Measurements from ENCODE around the gene SLC16A10. TPM values are rescaled to one million over a fixed set of nuclear protein-coding genes. Genes with fewer than 3 reads are reported as not detected.
"Not testable (repeated sequence)": the region's sequence is repeated elsewhere in the genome, so short reads cannot be mapped to it uniquely, and the experiment has no call there.

SLC16A10 gene
- total and polyA plus RNA-seq, 5 donors from 2014 or later: 24.4 to 39.3 (median 32.0) TPM

DNA sequence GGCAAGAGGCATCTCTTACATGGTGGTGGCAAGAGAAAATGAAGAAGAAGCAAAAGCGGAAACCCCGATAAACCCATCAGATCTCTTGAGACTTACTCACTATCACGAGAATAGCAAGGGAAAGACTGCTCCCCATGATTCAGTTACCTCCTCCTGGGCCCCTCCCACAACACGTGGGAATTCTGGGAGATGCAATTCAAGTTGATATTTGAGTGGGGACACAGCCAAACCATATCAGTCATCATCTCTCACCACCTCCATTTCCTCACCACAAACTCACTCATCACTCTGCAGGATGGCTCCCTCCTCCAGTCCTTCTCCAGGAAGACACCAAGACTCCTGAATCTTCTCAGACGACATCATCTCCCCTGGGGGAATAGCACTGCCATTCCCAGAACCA is 25.8 kb upstream of the SLC16A10 start:
- peaks cover 0 to 5% (median 2%) of the 10 kb centered on the region in 7 donors for H3K9me3 Mint-ChIP-seq

DNA sequence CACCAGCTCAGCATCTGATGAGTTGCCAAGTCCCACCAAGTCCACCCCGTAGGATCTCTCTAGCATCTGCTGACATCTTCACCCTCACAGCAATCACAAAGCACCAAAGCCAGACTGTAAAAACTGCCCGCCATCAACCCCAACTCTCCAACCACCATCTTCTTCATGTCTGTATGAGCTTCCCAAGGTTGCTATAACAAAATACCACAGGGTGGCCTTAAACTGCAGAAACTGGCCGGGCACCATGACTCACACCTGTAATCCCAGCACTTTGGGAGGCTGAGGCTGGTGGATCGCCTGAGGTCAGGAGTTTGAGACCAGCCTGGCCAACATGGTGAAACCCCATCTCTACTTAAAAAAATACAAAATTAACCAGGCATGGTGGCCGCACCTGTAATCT is 25.3 kb upstream of the SLC16A10 start:
- H3K36me3 ChIP-seq (ENCODE audit: control insufficient read depth, insufficient read depth, low read length); DNase-seq; H3K4me1 ChIP-seq (ENCODE audit: control insufficient read depth, insufficient read depth, low read length, poor library complexity, severe bottlenecking); ATAC-seq (ENCODE audit: low read depth in 2 of 2); H3K4me1 Mint-ChIP-seq; H3K9me3 ChIP-seq (ENCODE audit: control insufficient read depth in 2 of 2, low read length in 2 of 2); H3K27me3 Mint-ChIP-seq; H3K4me3 ChIP-seq (ENCODE audit: low read depth, low read length); H3K4me3 Mint-ChIP-seq; H3K27ac ChIP-seq (ENCODE audit: insufficient read depth, low read length, poor library complexity, severe bottlenecking); H3K9me3 Mint-ChIP-seq; H3K27me3 ChIP-seq (ENCODE audit: control insufficient read depth, insufficient read depth, low read length): not testable (repeated sequence)
- peaks cover 14% of the 10 kb centered on the region for H3K36me3 Mint-ChIP-seq
- peak overlapping the region in 1 of 3 donors; percentile 17 for H3K27ac Mint-ChIP-seq

More for the DNA sequence above, 25.8 kb upstream of the SLC16A10 start:
- DNase-seq (no peak), ATAC-seq (ENCODE audit: low read depth in 2 of 2) (no peak)
- H3K27me3 ChIP-seq (ENCODE audit: control insufficient read depth, insufficient read depth, low read length): no peaks in the 10 kb centered on the region
- Mint-ChIP-seq H3K4me3 (no peak overlapping the region), H3K4me1 (peaks cover 0 to 5% (median 2%) of the 10 kb centered on the region in 4 donors), H3K36me3 (peaks cover 14% of the 10 kb centered on the region), H3K27ac (peak overlapping the region in 1 of 3 donors; percentile 17), H3K27me3 (no peaks in the 10 kb centered on the region)
- H3K4me3 ChIP-seq (ENCODE audit: low read depth, low read length): no peak overlapping the region
- no peaks in the 10 kb centered on the region for H3K36me3 ChIP-seq (ENCODE audit: control insufficient read depth, insufficient read depth, low read length)
- H3K27ac ChIP-seq (ENCODE audit: insufficient read depth, low read length, poor library complexity, severe bottlenecking): no peak overlapping the region
- H3K9me3 ChIP-seq (ENCODE audit: control insufficient read depth in 2 of 2, low read length in 2 of 2): no peaks in the 10 kb centered on the region
- no peaks in the 10 kb centered on the region for H3K4me1 ChIP-seq (ENCODE audit: control insufficient read depth, insufficient read depth, low read length, poor library complexity, severe bottlenecking)

DNA sequence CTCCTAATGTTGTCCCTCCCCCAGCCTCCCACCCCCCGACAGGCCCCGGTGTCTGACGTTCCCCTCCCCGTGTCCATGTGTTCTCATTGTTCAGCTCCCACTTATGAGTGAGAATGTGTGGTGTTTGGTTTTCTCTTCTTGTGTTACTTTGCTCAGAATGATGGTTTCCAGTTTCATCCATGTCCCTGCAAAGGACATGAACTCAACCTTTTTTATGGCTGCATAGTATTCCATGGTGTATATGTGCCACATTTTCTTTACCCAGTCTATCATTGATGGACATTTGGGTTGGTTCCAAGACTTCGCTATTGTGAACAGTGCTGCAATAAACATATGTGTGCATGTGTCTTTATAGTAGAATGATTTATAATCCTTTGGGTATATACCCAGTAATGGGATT is 24.4 kb upstream of the SLC16A10 start:
- H3K27ac ChIP-seq (ENCODE audit: insufficient read depth, low read length, poor library complexity, severe bottlenecking); H3K4me1 ChIP-seq (ENCODE audit: control insufficient read depth, insufficient read depth, low read length, poor library complexity, severe bottlenecking); H3K9me3 ChIP-seq (ENCODE audit: control insufficient read depth in 2 of 2, low read length in 2 of 2); DNase-seq; H3K27me3 Mint-ChIP-seq; H3K4me1 Mint-ChIP-seq; ATAC-seq (ENCODE audit: low read depth in 2 of 2); H3K27ac Mint-ChIP-seq; H3K4me3 ChIP-seq (ENCODE audit: low read depth, low read length); H3K36me3 ChIP-seq (ENCODE audit: control insufficient read depth, insufficient read depth, low read length); H3K27me3 ChIP-seq (ENCODE audit: control insufficient read depth, insufficient read depth, low read length); H3K9me3 Mint-ChIP-seq: not testable (repeated sequence)
- H3K4me3 Mint-ChIP-seq: peak overlapping the region in 1 of 4 donors; percentile 52
- peaks cover 14% of the 10 kb centered on the region for H3K36me3 Mint-ChIP-seq

DNA sequence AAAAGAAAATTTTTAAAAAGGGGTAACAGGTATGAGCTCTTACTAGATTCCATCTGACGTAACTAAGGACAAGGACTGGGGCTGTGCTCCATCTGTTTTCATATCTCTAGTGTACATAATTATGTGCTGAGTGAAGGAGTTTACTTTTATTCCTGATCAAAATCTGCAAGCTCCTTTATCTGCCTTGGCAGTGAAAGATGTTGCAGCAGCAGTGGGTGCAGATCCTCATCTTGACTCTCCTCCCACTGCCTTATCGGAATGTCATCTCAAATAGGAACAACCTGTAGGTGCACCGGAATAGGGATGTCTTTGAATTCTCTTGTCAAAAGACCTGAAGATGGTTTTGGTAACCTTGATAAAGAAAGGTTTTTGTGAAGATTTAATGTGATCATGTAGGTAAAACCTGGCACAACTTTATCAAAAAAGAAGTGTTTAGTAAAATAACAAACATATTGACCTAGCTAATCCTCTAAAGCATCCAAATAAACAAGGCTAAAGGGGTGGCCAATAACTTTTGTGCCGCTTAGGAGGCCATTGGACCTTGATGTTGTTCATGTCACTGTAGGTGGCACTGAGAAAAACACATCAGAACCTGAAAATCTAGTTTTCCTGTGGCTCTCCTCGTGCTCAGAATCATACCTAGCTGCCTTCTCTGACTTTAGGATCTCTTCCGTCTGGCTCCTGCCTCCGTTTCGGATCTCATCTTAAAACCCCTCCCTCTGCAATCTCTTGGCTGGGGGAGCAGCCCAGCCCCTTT is 19.0 kb upstream of the SLC16A10 start:
- peaks cover 0 to 3% (median 0%) of the 10 kb centered on the region in 4 donors for H3K4me1 Mint-ChIP-seq

DNA sequence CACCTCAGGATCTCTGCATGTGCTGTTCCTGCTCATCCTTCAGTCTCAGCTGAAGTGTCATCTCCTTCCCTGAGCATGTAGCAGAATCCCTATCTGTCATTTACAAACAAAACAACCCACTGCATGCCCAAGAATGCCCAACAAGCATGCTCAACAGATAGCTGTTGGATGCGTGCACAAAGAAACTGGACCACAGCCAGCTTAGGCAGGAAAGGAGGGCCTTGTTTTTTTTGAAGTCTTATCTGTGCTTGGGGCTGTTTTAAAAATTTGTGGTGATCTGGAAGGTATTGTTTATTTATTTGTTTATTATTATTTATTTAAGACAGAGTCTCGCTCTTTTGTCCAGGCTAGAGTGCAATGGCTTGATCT is 18.5 kb upstream of the SLC16A10 start:
- H3K36me3 ChIP-seq (ENCODE audit: control insufficient read depth, insufficient read depth, low read length): no peaks in the 10 kb centered on the region
- no peak overlapping the region for H3K27ac Mint-ChIP-seq
- H3K36me3 Mint-ChIP-seq: peaks cover 6% of the 10 kb centered on the region
- H3K27me3 ChIP-seq (ENCODE audit: control insufficient read depth, insufficient read depth, low read length): no peaks in the 10 kb centered on the region
- peaks cover 0 to 3% (median 0%) of the 10 kb centered on the region in 4 donors for H3K4me1 Mint-ChIP-seq
- H3K27me3 Mint-ChIP-seq: peaks cover 17% of the 10 kb centered on the region
- no peak overlapping the region for H3K4me3 ChIP-seq (ENCODE audit: low read depth, low read length)
- DNase-seq (no peak), ATAC-seq (ENCODE audit: low read depth in 2 of 2) (no peak)
- H3K9me3 Mint-ChIP-seq: peaks cover 0 to 5% (median 2%) of the 10 kb centered on the region in 7 donors
- H3K27ac ChIP-seq (ENCODE audit: insufficient read depth, low read length, poor library complexity, severe bottlenecking): no peak overlapping the region
- no peaks in the 10 kb centered on the region for H3K9me3 ChIP-seq (ENCODE audit: control insufficient read depth in 2 of 2, low read length in 2 of 2)
- no peaks in the 10 kb centered on the region for H3K4me1 ChIP-seq (ENCODE audit: control insufficient read depth, insufficient read depth, low read length, poor library complexity, severe bottlenecking)
- no peak overlapping the region for H3K4me3 Mint-ChIP-seq

More for the DNA sequence above, 19.0 kb upstream of the SLC16A10 start:
- H3K36me3 Mint-ChIP-seq: peaks cover 10% of the 10 kb centered on the region
- peaks cover 16% of the 10 kb centered on the region for H3K27me3 Mint-ChIP-seq
- H3K4me3 Mint-ChIP-seq: no peak overlapping the region
- no peak overlapping the region for H3K4me3 ChIP-seq (ENCODE audit: low read depth, low read length)
- H3K9me3 Mint-ChIP-seq: peaks cover 0 to 5% (median 2%) of the 10 kb centered on the region in 7 donors
- no peaks in the 10 kb centered on the region for H3K36me3 ChIP-seq (ENCODE audit: control insufficient read depth, insufficient read depth, low read length)
- no peak for DNase-seq
- H3K4me1 ChIP-seq (ENCODE audit: control insufficient read depth, insufficient read depth, low read length, poor library complexity, severe bottlenecking): no peaks in the 10 kb centered on the region
- no peaks in the 10 kb centered on the region for H3K9me3 ChIP-seq (ENCODE audit: control insufficient read depth in 2 of 2, low read length in 2 of 2)
- H3K27ac ChIP-seq (ENCODE audit: insufficient read depth, low read length, poor library complexity, severe bottlenecking): no peak overlapping the region
- no peak overlapping the region for H3K27ac Mint-ChIP-seq
- no peaks in the 10 kb centered on the region for H3K27me3 ChIP-seq (ENCODE audit: control insufficient read depth, insufficient read depth, low read length)
- no peak for ATAC-seq (ENCODE audit: low read depth in 2 of 2)

DNA sequence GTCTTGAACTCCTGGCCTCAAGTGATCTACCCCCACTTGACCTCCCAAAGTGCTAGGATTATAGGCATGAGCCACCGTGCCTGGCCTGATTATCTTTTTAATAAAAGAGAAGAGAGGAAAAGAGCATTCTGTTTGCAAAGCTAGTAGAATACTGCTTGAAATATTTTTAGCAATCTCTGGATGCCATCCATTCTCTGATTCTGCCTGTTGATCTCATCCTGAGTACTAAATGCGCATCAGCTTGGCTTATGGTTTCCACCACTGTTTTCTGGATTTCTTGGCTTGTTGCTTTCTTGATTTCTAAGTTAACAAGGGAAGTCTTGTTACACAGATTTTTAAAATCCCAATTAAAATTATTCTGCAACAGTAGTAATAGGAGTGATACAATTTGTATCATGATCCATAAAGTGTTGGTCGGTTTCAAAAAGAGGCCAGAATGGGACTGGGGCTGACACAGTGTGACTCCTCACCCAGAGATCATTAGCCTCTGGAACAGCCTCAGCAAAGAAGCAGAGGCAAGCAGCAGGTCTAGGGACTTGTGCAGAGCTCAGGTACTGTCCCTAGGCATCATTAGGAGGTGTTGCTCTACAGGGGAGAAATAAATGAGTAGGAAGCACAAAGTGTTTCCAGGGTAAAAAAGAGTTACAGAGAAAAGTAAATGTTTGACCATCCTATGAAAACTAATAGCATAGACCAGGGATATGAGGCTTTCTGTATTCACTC is 17.8 kb upstream of the SLC16A10 start:
- H3K36me3 Mint-ChIP-seq: no peaks in the 10 kb centered on the region
- no peak overlapping the region for H3K27ac Mint-ChIP-seq
- H3K27me3 ChIP-seq (ENCODE audit: control insufficient read depth, insufficient read depth, low read length): peaks cover under 1% of the 10 kb centered on the region
- H3K27ac ChIP-seq (ENCODE audit: insufficient read depth, low read length, poor library complexity, severe bottlenecking): no peak overlapping the region
- DNase-seq (no peak), ATAC-seq (ENCODE audit: low read depth in 2 of 2) (no peak)
- H3K4me3 Mint-ChIP-seq: no peak overlapping the region
- H3K4me1 Mint-ChIP-seq: peaks cover 0 to 3% (median 0%) of the 10 kb centered on the region in 4 donors
- no peak overlapping the region for H3K4me3 ChIP-seq (ENCODE audit: low read depth, low read length)
- no peaks in the 10 kb centered on the region for H3K36me3 ChIP-seq (ENCODE audit: control insufficient read depth, insufficient read depth, low read length)
- peaks cover 17% of the 10 kb centered on the region for H3K27me3 Mint-ChIP-seq
- no peaks in the 10 kb centered on the region for H3K9me3 ChIP-seq (ENCODE audit: control insufficient read depth in 2 of 2, low read length in 2 of 2)
- no peaks in the 10 kb centered on the region for H3K4me1 ChIP-seq (ENCODE audit: control insufficient read depth, insufficient read depth, low read length, poor library complexity, severe bottlenecking)
- peaks cover 0 to 1% (median 0%) of the 10 kb centered on the region in 7 donors for H3K9me3 Mint-ChIP-seq

DNA sequence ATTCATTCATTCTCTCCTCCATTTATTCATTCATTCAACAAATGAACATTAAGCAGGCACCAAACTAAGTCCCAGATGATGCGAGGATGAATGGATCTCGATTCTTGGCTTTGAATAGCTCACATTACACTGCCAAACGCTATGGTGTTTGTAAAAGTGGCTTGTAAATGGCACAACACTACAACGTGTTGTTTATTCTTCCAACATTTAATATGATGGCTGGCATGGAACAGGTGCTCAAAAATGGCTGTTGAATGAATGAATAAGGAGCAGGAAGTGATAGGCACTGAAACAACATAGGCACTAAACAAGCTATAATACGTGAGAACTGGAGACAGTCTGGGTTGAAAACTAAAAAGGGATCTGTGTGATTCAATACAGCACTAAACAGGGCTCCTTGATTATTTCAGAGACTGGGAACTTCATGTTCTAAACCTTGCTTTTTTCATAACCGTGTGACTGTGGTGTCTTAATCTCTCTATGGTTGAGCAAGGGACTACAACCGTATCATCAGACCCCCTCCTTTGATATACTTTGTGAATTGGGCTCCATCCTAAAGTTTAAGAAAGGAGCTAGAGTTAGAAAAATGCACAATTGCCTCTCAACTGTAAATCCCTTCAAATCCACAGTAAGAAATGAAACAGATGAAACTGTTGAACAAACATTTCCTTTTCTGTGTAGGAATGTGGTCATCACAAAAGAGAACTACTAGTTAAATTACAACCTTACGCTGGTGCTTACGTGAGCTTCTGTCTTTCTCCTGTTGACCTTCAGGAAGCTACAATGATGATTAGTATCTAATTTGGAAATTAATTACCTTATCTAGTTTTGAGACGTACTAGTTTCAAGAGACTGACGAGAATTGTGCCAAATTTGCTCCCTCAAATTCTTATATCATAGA is 16.9 kb upstream of the SLC16A10 start:
- DNase-seq (no peak), ATAC-seq (ENCODE audit: low read depth in 2 of 2) (no peak)
- Mint-ChIP-seq H3K4me3 (no peak overlapping the region), H3K4me1 (peaks cover 0 to 3% (median 0%) of the 10 kb centered on the region in 4 donors), H3K36me3 (no peaks in the 10 kb centered on the region), H3K27me3 (peaks cover 17% of the 10 kb centered on the region), H3K9me3 (peaks cover 0 to 1% (median 0%) of the 10 kb centered on the region in 7 donors), H3K27ac (no peak overlapping the region)
- Histone ChIP-seq H3K36me3 (ENCODE audit: control insufficient read depth, insufficient read depth, low read length) (no peaks in the 10 kb centered on the region), H3K4me3 (ENCODE audit: low read depth, low read length) (no peak overlapping the region), H3K4me1 (ENCODE audit: control insufficient read depth, insufficient read depth, low read length, poor library complexity, severe bottlenecking) (no peaks in the 10 kb centered on the region), H3K9me3 (ENCODE audit: control insufficient read depth in 2 of 2, low read length in 2 of 2) (no peaks in the 10 kb centered on the region), H3K27ac (ENCODE audit: insufficient read depth, low read length, poor library complexity, severe bottlenecking) (no peak overlapping the region), H3K27me3 (ENCODE audit: control insufficient read depth, insufficient read depth, low read length) (peaks cover 3% of the 10 kb centered on the region)

Data from CD4-positive, CD25-positive, alpha-beta regulatory T cell (primary cell).